ENCODE results near the gene RPLP2.

Gene RPLP2

GRCh38 chr11:792873-793272, 16.9 kb upstream of the RPLP2 start:
- DNase-seq = no peak

- DNase-seq = no peak
Measured at GRCh38 chr11:793556-793955, 16.2 kb upstream of the RPLP2 start.

- DNase-seq = no peak
Measured at GRCh38 chr11:794013-794765, 15.6 kb upstream of the RPLP2 start.

GRCh38 chr11:794766-795633, 14.8 kb upstream of the RPLP2 start:
- DNase-seq = no peak

GRCh38 chr11:795634-796564, 13.9 kb upstream of the RPLP2 start:
- peak in 1 of 2 experiments; percentile 22 for DNase-seq

GRCh38 chr11:796565-797295, 13.0 kb upstream of the RPLP2 start:
- DNase-seq = no peak

- peak; percentile 44 to 81 for DNase-seq
Measured at GRCh38 chr11:797296-798092, 12.3 kb upstream of the RPLP2 start.

GRCh38 chr11:798093-798713, 11.6 kb upstream of the RPLP2 start, which contains the start of gene SLC25A22:
Gene SLC25A22, minus strand, starts transcription at chr11:798281. Its CDS starts 3,275 bp downstream, at chr11:795006.
- peak; percentile 66 to 87 for DNase-seq

- DNase-seq = no peak
Measured at GRCh38 chr11:799641-800316, 10.0 kb upstream of the RPLP2 start.

- no peak for DNase-seq
Measured at GRCh38 chr11:800473-800872, 9.3 kb upstream of the RPLP2 start.

- DNase-seq = no peak
Measured at GRCh38 chr11:801097-801780, 8.5 kb upstream of the RPLP2 start.

- no peak for DNase-seq
Measured at GRCh38 chr11:802018-802617, 7.6 kb upstream of the RPLP2 start.

GRCh38 chr11:802693-803466, 6.9 kb upstream of the RPLP2 start:
- DNase-seq = no peak

- DNase-seq = no peak
Measured at GRCh38 chr11:803467-803742, 6.4 kb upstream of the RPLP2 start.

- DNase-seq = no peak
Measured at GRCh38 chr11:803770-804598, 5.8 kb upstream of the RPLP2 start.

GRCh38 chr11:804599-804964, 5.2 kb upstream of the RPLP2 start:
- no peak for DNase-seq

- no peak for DNase-seq
Measured at GRCh38 chr11:808427-809286, 1.1 kb upstream of the RPLP2 start.

Data from NCI-H1930 (cell line).